GM19463 (cell line): ENCODE results near the gene C20orf204.
"Not testable (repeated sequence)": the region's sequence is repeated elsewhere in the genome, so short reads cannot be mapped to it uniquely, and the experiment has no call there.

Experiments
- ATAC-seq: cut with Tn5 transposase; IDR thresholded peaks from one replicate; pipeline ENCODE4 v1.9.1; 2021; ENCODE audit warnings: mild to moderate bottlenecking, moderate library complexity; ENCODE audit not compliant: unreplicated experiment

C20orf204 gene

DNA sequence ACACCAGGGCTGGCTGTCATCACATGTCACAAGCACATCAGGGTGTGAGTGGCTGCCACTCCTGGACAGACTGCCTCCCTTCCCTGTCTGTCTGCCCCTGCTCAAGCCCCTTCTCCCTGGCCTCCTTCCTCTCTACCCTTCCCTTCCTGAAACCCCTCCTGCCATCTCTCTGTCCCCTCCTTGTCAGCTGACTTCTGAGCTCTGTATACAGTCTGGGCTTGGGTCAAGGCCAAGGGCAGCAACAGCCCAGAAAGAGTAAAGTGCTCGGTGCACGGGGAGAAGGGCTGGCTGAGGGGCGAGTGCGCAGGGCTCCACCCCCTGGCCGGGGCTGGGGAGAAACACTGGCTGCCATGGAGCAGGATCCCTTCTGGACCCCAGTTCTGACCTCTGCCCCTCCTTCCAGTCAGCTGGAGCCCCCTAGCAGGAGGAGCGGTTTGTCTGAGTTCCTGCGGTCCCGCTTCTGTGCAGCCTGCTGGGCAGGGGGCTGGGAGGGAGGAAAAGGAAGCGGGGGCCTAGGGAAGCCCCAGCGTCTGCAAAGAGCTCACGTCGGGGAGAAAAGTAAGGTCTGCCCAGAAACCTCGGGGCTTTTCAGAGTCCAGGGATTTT is 46.2 kb downstream of the C20orf204 start:
- no peak for ATAC-seq

DNA sequence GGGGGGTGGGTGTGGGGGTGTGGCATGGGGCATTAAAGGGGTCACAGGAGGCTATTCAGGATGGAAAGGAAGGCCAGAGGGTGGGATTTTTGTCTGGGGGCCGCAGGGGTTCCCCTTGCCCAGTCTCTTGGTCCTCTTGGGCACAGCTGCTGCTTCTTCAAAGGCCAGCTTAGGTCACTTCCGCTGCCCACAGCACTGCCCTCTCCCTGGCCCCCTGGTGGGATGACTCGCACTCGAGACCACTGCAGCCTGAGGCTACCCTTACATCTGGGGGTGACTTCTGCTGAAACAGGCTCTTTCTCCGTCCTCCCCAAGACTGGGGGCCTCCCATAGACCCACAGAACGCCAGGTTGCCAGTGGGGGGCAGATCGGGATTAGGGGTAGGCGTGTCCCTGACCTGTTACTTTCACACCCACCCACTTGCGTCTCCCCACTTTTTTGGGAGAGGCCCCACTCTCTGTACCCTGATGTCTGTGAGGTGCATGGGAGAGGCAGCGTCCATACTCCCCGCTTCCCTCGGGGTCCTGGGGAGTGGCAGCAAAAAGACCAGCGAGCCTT is 46.9 kb downstream of the C20orf204 start:
- ATAC-seq = no peak

- no peak for ATAC-seq
Observed at GRCh38 chr20:64083378-64083803, 47.4 kb downstream of the C20orf204 start.

DNA sequence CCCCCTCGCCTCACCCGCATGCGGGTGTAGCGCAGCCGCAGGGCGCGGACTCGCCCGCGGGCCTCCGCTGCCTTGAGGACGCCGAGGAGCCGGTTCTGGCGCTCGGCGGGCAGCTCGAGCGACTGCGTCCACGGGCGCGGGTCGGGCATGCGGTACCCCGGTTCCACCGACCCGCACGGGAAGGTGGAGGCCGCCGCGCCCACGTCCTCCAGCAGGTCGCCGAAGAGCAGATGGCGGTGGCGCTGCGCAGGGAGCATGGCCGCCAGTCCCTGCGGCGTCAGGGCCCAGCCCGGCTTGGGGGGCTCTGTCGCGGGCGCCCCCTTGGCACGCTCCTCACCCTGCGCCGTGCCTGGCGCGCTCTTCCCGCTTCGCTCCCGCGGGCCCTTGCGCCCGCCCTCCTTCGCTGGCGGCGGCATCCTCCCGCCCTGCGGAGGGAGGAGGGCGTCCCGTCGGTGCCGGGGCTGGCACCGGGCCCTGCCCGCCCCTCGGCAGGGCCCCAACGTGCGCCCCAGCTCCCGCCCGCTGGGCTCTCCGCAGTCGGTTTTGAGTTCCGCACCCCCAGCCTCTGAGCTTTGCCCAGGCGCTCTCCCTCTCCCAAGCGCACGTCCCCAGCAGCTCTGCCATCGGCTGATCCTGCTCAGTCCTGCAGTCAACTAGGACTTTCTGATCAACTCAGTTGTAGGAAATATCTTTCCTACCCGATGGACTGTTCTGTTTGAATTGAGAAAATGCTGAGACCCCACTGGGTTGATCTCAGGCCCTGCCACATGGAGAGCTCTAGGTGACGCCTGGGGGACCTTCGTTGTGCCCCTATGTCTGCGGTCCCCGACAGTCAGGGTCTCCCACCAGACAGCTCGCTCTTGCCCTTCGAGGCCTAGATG is 48.1 kb downstream of the C20orf204 start, which contains the start of gene LKAAEAR1:
LKAAEAR1 (minus strand) TSS at position 595 of the 881 bp plus-strand sequence; CDS start at position 416, 179 bp downstream.
- ATAC-seq = no peak

- ATAC-seq = no peak
Observed at GRCh38 chr20:64084685-64085152, 48.7 kb downstream of the C20orf204 start.

- no peak for ATAC-seq
Observed at GRCh38 chr20:64086801-64087200, 50.8 kb downstream of the C20orf204 start.

- not testable (repeated sequence) for ATAC-seq
Observed at GRCh38 chr20:64087226-64087825, 51.3 kb downstream of the C20orf204 start.

GRCh38 chr20:64088586-64088985 is 52.6 kb downstream of the C20orf204 start:
- not testable (repeated sequence) for ATAC-seq
